ENCODE results near the gene REC114. TPM values are rescaled to one million over a fixed set of nuclear protein-coding genes. Genes with fewer than 3 reads are reported as not detected.

REC114 gene
- polyA plus RNA-seq, 1 donor: 0.23 TPM

DNA sequence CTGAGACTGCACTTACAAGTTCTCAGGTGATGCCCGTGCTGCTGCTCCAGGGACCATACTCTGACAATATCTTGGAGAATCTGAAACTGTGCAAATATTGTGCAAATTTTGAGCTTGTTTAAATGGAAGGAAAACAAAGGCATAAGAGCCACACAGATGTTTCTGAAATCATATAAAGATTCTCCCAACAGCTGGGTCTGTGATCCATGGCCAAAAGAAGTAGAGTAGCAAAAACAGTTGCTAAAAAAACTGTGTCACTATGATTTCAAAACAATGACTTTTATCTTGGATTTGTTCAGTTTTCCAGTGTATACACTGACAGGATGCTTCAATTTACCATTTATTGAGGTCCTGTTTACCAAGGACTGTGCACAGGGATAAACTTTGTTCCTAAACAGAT is 164.9 kb downstream of the REC114 start:
- DNase-seq: no peak

DNA sequence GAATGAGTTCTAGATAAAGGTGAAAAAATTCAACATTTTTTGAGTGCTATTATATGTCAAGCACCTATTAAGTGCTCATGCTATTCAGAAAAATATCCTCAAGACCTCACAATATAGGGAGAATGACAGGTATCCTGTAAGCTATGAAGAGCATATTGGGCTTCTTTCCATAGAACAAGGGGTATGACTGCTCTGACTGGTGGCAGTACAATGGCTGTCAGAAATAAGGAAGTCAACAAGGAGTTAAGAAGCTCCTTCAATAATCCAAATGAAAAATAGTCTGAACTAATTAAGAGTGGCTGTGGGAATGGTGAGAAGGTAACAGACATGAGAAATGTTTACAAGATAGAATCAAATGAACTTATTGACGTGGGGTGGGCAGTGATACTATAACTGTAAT is 165.5 kb downstream of the REC114 start:
- DNase-seq: no peak

- DNase-seq: no peak
Measured at GRCh38 chr15:73608941-73609340, 166.0 kb downstream of the REC114 start.

Other genes starting within 250 kb of the REC114 start
- gene HCN4, start 74.2 kb upstream of the REC114 start, polyA plus RNA-seq (ENCODE audit: insufficient read length): not detected
- gene NPTN, start 190.2 kb downstream of the REC114 start, polyA plus RNA-seq (ENCODE audit: insufficient read length): 77.3 TPM
- 122 TPM for gene CD276, start 241.2 kb downstream of the REC114 start, polyA plus RNA-seq (ENCODE audit: insufficient read length)

Data from hindlimb muscle (tissue), 1 donor.